SK-N-SH treated with all-trans-retinoic acid at 6 μM for 48 hours (cell line): ENCODE measurements around the gene HOXC4.

ENCODE experiments used
- ATAC-seq: fragments of 200-7000 bp; cut with Tn5 transposase; 3 replicates; pipeline ENCODE4 v1.9.1; 2020; ENCODE audit warnings: mild to moderate bottlenecking, moderate library complexity
- BACH2 ChIP-seq: fragments of 250-450 bp; sonication (Bioruptor Pico); IDR thresholded peaks from 2 replicates; pipeline ENCODE4 v1.9.0; 2021; ENCODE audit warnings: mild to moderate bottlenecking, borderline replicate concordance
- CREB5 ChIP-seq: fragments of 250-450 bp; sonication (Bioruptor Pico); IDR thresholded peaks from 2 replicates; pipeline ENCODE4 v1.5.1; 2020; ENCODE audit warnings: low read depth, mild to moderate bottlenecking, moderate library complexity
- CSDC2 ChIP-seq: fragments of 250-450 bp; sonication (Bioruptor Pico); IDR thresholded peaks from 2 replicates; pipeline ENCODE4 v1.5.0; 2020; ENCODE audit warnings: mild to moderate bottlenecking, moderate library complexity
- CSRNP3 ChIP-seq: fragments of 250-450 bp; sonication (Bioruptor Pico); IDR thresholded peaks from 2 replicates; pipeline ENCODE4 v1.5.1; 2021; ENCODE audit warnings: mild to moderate bottlenecking, moderate library complexity
- ESRRG ChIP-seq: fragments of 250-450 bp; sonication (Bioruptor Pico); IDR thresholded peaks from 2 replicates; pipeline ENCODE4 v1.6.1; 2021; ENCODE audit warnings: mild to moderate bottlenecking
- GLIS3 ChIP-seq: fragments of 250-450 bp; sonication (Bioruptor Pico); IDR thresholded peaks from 2 replicates; pipeline ENCODE4 v1.5.0; 2020; ENCODE audit warnings: mild to moderate bottlenecking, moderate library complexity
- ISL1 ChIP-seq: fragments of 250-450 bp; sonication (Bioruptor Pico); IDR thresholded peaks from 2 replicates; pipeline ENCODE4 v2.1.2; 2022; ENCODE audit warnings: mild to moderate bottlenecking, moderate library complexity
- OSR1 ChIP-seq: fragments of 250-450 bp; sonication (Bioruptor Pico); IDR thresholded peaks from 2 replicates; pipeline ENCODE4 v1.8.0; 2022; ENCODE audit warnings: moderate library complexity, mild to moderate bottlenecking, inconsistent platforms
- PATZ1 ChIP-seq: fragments of 250-450 bp; sonication (Bioruptor Pico); IDR thresholded peaks from 2 replicates; pipeline ENCODE4 v1.8.0; 2020; ENCODE audit warnings: mild to moderate bottlenecking, moderate library complexity, borderline replicate concordance
- POU6F1 ChIP-seq: fragments of 250-450 bp; sonication (Bioruptor Pico); IDR thresholded peaks from 2 replicates; pipeline ENCODE4 v1.8.0; 2021; ENCODE audit warnings: low read depth, mild to moderate bottlenecking, moderate library complexity, borderline replicate concordance
- PPARA ChIP-seq: fragments of 250-450 bp; sonication (Bioruptor Pico); IDR thresholded peaks from 2 replicates; pipeline ENCODE4 v1.5.0; 2020; ENCODE audit warnings: mild to moderate bottlenecking, borderline replicate concordance
- RARB ChIP-seq: fragments of 250-450 bp; sonication (Bioruptor Pico); IDR thresholded peaks from 2 replicates; pipeline ENCODE4 v1.8.0; 2021; ENCODE audit warnings: mild to moderate bottlenecking, moderate library complexity
- SNAI2 ChIP-seq: fragments of 250-450 bp; sonication (Bioruptor Pico); IDR thresholded peaks from 2 replicates; pipeline ENCODE4 v1.5.0; 2020; ENCODE audit warnings: mild to moderate bottlenecking, moderate library complexity
- TCF4 ChIP-seq: fragments of 250-450 bp; sonication (Bioruptor Pico); IDR thresholded peaks from 2 replicates; pipeline ENCODE4 v1.8.0; 2021; ENCODE audit warnings: mild to moderate bottlenecking, moderate library complexity, borderline replicate concordance
- TOX ChIP-seq: fragments of 250-450 bp; sonication (Bioruptor Pico); IDR thresholded peaks from 2 replicates; pipeline ENCODE4 v1.8.0; 2021; ENCODE audit warnings: mild to moderate bottlenecking, moderate library complexity, borderline replicate concordance
- TSHZ2 ChIP-seq: fragments of 250-450 bp; sonication (Bioruptor Pico); IDR thresholded peaks from 2 replicates; pipeline ENCODE4 v1.5.0; 2020; ENCODE audit warnings: mild to moderate bottlenecking, moderate library complexity
- ZC3H10 ChIP-seq: fragments of 250-450 bp; sonication (Bioruptor Pico); IDR thresholded peaks from 2 replicates; pipeline ENCODE4 v1.5.1; 2021; ENCODE audit warnings: mild to moderate bottlenecking, moderate library complexity
- ZFP3 ChIP-seq: fragments of 250-450 bp; sonication (Bioruptor Pico); IDR thresholded peaks from 2 replicates; pipeline ENCODE4 v1.5.0; 2020; ENCODE audit warnings: mild to moderate bottlenecking, moderate library complexity
- ZFP30 ChIP-seq: fragments of 450-650 bp; formaldehyde crosslinking; IDR thresholded peaks from 2 replicates; pipeline ENCODE4 v1.5.0; 2022; ENCODE audit warnings: mild to moderate bottlenecking, moderate library complexity
- ZNF565 ChIP-seq: fragments of 450-650 bp; formaldehyde crosslinking; conservative IDR thresholded peaks from 2 replicates; pipeline ENCODE4 v1.5.0; 2020; ENCODE audit warnings: low read depth, mild to moderate bottlenecking, moderate library complexity
- ZNF8 ChIP-seq: fragments of 450-650 bp; formaldehyde crosslinking; IDR thresholded peaks from 2 replicates; pipeline ENCODE4 v1.5.0; 2020; ENCODE audit warnings: mild to moderate bottlenecking, moderate library complexity

The HOXC4 gene

GRCh38 chr12:54051874-54052437 is 1.7 kb upstream of the HOXC4 start (continued):
- no peak for TF ChIP-seq ZNF8 (CRISPR knock-in tag)
- no peak for TF ChIP-seq ZC3H10 (CRISPR knock-in tag)
- TF ChIP-seq ISL1 (CRISPR knock-in tag): no peak
- TF ChIP-seq SNAI2 (CRISPR knock-in tag): no peak

- ATAC-seq: peak; percentile 22
- TF ChIP-seq ZFP3 (CRISPR knock-in tag) (no peak), RARB (CRISPR knock-in tag) (no peak), POU6F1 (no peak), BACH2 (CRISPR knock-in tag) (no peak), TOX (CRISPR knock-in tag) (no peak), GLIS3 (CRISPR knock-in tag) (no peak), ISL1 (CRISPR knock-in tag) (no peak), CSRNP3 (CRISPR knock-in tag) (no peak), CREB5 (CRISPR knock-in tag) (no peak), ZC3H10 (CRISPR knock-in tag) (no peak), CSDC2 (CRISPR knock-in tag) (no peak), SNAI2 (CRISPR knock-in tag) (no peak), ZNF565 (CRISPR knock-in tag) (no peak), TCF4 (CRISPR knock-in tag) (no peak), TSHZ2 (no peak), PATZ1 (no peak), ESRRG (CRISPR knock-in tag) (no peak), PPARA (no peak)
- TF ChIP-seq, all 23 proteins: peak for 0
These were observed 1.1 kb upstream of the HOXC4 start for GRCh38 chr12:54052438-54053002.

GRCh38 chr12:54053003-54053750 is 458 bp upstream of the HOXC4 start:
- peak; percentile 70 for ATAC-seq
- TF ChIP-seq ZFP3 (CRISPR knock-in tag) (peak; percentile 57; the same call in 1 of the 2 replicates), ZC3H10 (CRISPR knock-in tag) (no peak), TSHZ2 (no peak), TCF4 (CRISPR knock-in tag) (no peak), ZFP30 (no peak), CSRNP3 (CRISPR knock-in tag) (no peak), ZNF8 (CRISPR knock-in tag) (no peak), GLIS3 (CRISPR knock-in tag) (no peak), OSR1 (CRISPR knock-in tag) (no peak), CSDC2 (CRISPR knock-in tag) (peak; percentile 39; the same call in 1 of the 2 replicates), PPARA (no peak)
